Cardiac muscle cell (in vitro differentiated cells and primary cell): ENCODE measurements around the gene POMGNT2. TPM values are rescaled to one million over a fixed set of nuclear protein-coding genes. Genes with fewer than 3 reads are reported as not detected.
A peak's percentile ranks its signal among the peaks of the same experiment; 100 is the strongest.

Experiments
- DNase-seq, 2 donors: peaks; one replicate each; pipeline versions ENCODE4 v3.0.0 to v3.0.0-alpha.2; 2010 to 2017; ENCODE audit warnings: low read depth in 1 of 2, low spot score in 1 of 2
- H3K27ac ChIP-seq: fragments of 200-600 bp; sonication (generic); 2 replicates; pipeline ENCODE4 v1.5.1; 2016
- H3K27me3 ChIP-seq: fragments of 200-600 bp; sonication (generic); 2 replicates; pipeline ENCODE4 v1.6.0; 2016; ENCODE audit warnings: control low read depth
- H3K36me3 ChIP-seq: fragments of 200-600 bp; sonication (generic); 2 replicates; pipeline ENCODE4 v1.5.1; 2016; ENCODE audit warnings: control low read depth
- H3K4me1 ChIP-seq: fragments of 200-600 bp; sonication (generic); 2 replicates; pipeline ENCODE4 v1.8.1; 2017; ENCODE audit warnings: low read depth, mild to moderate bottlenecking, mixed run types
- H3K4me3 ChIP-seq: fragments of 200-600 bp; sonication (generic); 2 replicates; pipeline ENCODE4 v1.5.1; 2016; ENCODE audit warnings: mild to moderate bottlenecking
- H3K9me3 ChIP-seq: fragments of 200-600 bp; sonication (generic); 2 replicates; pipeline ENCODE4 v1.5.1; 2017; ENCODE audit warnings: low read depth, mild to moderate bottlenecking, control low read depth
- CTCF ChIP-seq: IDR thresholded peaks from 2 replicates; pipeline ENCODE4 v1.5.1; 2012; ENCODE audit warnings: low read depth, mild to moderate bottlenecking, low read length
- polyA plus RNA-seq: library from polyadenylated mRNA; unstranded; fragments of >200 nt; fragmentation: Nextera tagmentation; extraction: Ambion mirVana; gene quantifications from 2 replicates; pipeline ENCODE4 v1.2.1, GENCODE V29; 2016
- total RNA-seq: library from RNA; depleted of rRNA; stranded (reverse); fragments of >200 nt; gene quantifications from 2 replicates; pipeline ENCODE4 v1.2.3, GENCODE V29; 2016

POMGNT2 gene
- total and polyA plus RNA-seq, 2 experiments from 2014 or later: 18.4 to 32.7 TPM

- TF ChIP-seq CTCF: peak; percentile 19
- peak in 1 of 2 donors; percentile 11 for DNase-seq
- no peak overlapping the region for H3K27ac ChIP-seq
Measured at GRCh38 chr3:43087249-43087776, 18.6 kb downstream of the POMGNT2 start.

GRCh38 chr3:43086460-43087165 lies 19.3 kb downstream of the POMGNT2 start:
- H3K27me3 ChIP-seq: no peaks in the 10 kb centered on the region
- no peak for DNase-seq
- no peak overlapping the region for H3K27ac ChIP-seq
- H3K9me3 ChIP-seq: no peaks in the 10 kb centered on the region
- H3K4me3 ChIP-seq: no peak overlapping the region
- H3K4me1 ChIP-seq: no peaks in the 10 kb centered on the region
- H3K36me3 ChIP-seq: no peaks in the 10 kb centered on the region
- TF ChIP-seq CTCF: no peak

More at GRCh38 chr3:43087249-43087776, 18.6 kb downstream of the POMGNT2 start:
- Histone ChIP-seq H3K9me3 (no peaks in the 10 kb centered on the region), H3K4me3 (no peak overlapping the region), H3K27me3 (no peaks in the 10 kb centered on the region), H3K36me3 (no peaks in the 10 kb centered on the region), H3K4me1 (no peaks in the 10 kb centered on the region)

- no peak overlapping the region for H3K4me3 ChIP-seq
- no peaks in the 10 kb centered on the region for H3K27me3 ChIP-seq
- no peak overlapping the region for H3K27ac ChIP-seq
- DNase-seq: no peak
- H3K9me3 ChIP-seq: no peaks in the 10 kb centered on the region
- no peaks in the 10 kb centered on the region for H3K36me3 ChIP-seq
- no peaks in the 10 kb centered on the region for H3K4me1 ChIP-seq
- no peak for TF ChIP-seq CTCF
Measured at GRCh38 chr3:43082457-43082856, 23.4 kb downstream of the POMGNT2 start.

GRCh38 chr3:43081796-43082195 lies 24.1 kb downstream of the POMGNT2 start:
- DNase-seq: no peak
- no peak for TF ChIP-seq CTCF
- Histone ChIP-seq H3K27me3 (no peaks in the 10 kb centered on the region), H3K36me3 (no peaks in the 10 kb centered on the region), H3K4me1 (no peaks in the 10 kb centered on the region), H3K27ac (no peak overlapping the region), H3K4me3 (no peak overlapping the region), H3K9me3 (no peaks in the 10 kb centered on the region)

GRCh38 chr3:43080726-43081568 lies 24.9 kb downstream of the POMGNT2 start:
- no peak for DNase-seq
- Histone ChIP-seq H3K27ac (no peak overlapping the region), H3K4me3 (no peak overlapping the region), H3K36me3 (no peaks in the 10 kb centered on the region), H3K4me1 (no peaks in the 10 kb centered on the region), H3K9me3 (no peaks in the 10 kb centered on the region), H3K27me3 (no peaks in the 10 kb centered on the region)
- no peak for TF ChIP-seq CTCF
